ENCODE results near the gene C16orf95. TPM values are rescaled to one million over a fixed set of nuclear protein-coding genes. Genes with fewer than 3 reads are reported as not detected.

C16orf95 gene
- total RNA-seq, 2 experiments from 2014 or later: 10.9 to 15.0 TPM

DNA sequence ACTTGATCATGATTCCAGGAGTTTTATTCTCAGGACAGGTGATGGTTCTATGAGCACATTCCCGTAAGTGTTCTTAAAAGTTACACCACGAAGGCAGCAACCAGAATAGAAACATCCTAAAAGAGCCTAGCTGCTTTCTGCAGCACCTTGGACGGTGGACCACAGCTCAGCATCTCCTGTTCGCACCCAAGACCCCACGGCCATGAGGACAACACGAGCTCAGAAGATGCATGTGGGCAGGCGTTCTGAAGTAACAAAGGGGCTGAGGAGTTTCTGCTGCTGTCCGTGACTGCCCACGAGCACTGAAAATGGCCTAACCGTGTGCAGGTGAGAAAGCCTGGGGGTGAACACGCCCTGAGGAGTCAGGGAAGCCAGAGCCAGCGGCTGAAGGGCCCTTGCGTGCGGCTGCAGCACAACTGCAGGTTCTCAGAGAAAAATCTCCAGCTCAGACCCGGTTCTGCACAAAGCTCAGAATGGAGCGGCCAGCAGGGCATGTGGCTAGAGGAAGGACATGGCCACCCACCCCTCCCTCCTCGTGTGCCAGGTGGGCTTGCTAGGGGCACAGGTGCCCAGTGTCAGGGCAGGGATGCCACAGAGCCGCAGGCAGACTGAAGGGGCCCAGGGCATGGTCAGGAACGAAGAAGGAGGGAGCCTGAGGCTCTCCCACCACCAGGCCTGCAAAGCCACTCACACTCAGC lies 10.8 kb upstream of the C16orf95 start:
- intact Hi-C loops (cut with micrococcal nuclease): no loop called here
- Mint-ChIP-seq H3K4me3 (no peak overlapping the region), H3K4me1 (ENCODE audit: low read depth) (no peaks in the 10 kb centered on the region), H3K27me3 (no peaks in the 10 kb centered on the region), H3K36me3 (no peaks in the 10 kb centered on the region), H3K27ac (no peak overlapping the region), H3K9me3 (no peaks in the 10 kb centered on the region)
- ChIA-PET CTCF (interaction anchor here (1.1 kb wide), 1 partner anchor 308 kb away, joined by 3 read pairs; no protein-coding TSS in a partner anchor), POLR2A (no interaction called here)
- no peak for DNase-seq

DNA sequence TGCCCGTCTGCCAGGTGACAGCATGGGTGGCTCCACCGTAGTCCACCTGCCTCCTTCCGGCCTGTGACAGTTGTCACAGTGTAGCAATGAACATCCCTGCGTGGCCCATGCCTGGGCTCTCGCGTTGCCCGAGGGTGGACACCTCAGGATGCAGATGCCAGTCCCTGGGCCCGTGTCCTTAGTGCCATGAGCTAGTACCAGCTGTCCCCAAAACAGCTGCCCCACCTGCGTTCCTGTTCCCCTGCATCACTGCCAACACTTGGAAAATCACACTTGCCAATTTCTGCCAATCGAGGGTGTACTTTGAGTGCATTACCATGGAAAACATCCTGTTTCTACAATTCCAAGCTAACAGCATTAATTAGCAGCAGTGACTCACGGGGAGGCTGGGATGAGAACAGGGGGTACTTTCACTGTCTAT lies 9.0 kb upstream of the C16orf95 start:
- Mint-ChIP-seq H3K27me3 (no peaks in the 10 kb centered on the region), H3K27ac (no peak overlapping the region), H3K4me3 (no peak overlapping the region), H3K9me3 (no peaks in the 10 kb centered on the region), H3K36me3 (no peaks in the 10 kb centered on the region), H3K4me1 (ENCODE audit: low read depth) (no peaks in the 10 kb centered on the region)
- CTCF ChIA-PET: no interaction called here
- intact Hi-C loops (cut with micrococcal nuclease): no loop called here
- DNase-seq: no peak
- POLR2A ChIA-PET: no interaction called here

DNA sequence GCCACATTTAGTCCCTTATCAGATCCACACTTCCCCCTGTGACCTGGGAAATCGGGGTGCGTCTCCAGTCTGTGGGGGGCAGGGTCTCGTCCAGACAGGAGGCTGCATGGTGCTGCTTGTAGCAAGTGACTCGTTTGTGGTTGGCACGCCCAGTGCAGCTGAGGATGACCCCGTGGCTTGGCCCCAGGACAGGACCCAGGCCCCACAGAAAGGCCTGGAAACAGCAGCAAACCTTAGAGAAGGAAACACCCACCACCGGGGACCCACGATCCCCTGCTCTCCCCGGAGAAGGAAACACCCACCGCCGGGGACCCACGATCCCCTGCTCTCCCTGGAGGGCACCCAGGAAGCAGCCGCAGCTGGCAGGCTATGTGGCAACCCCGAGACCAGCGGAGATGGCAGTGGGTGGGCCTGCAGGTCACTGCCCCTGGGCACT lies 8.2 kb upstream of the C16orf95 start:
- POLR2A ChIA-PET: no interaction called here

GRCh38 chr16:87324411-87325275 lies 7.5 kb upstream of the C16orf95 start:
- no peaks in the 10 kb centered on the region for H3K27me3 Mint-ChIP-seq
- H3K4me1 Mint-ChIP-seq (ENCODE audit: low read depth): no peaks in the 10 kb centered on the region
- no peaks in the 10 kb centered on the region for H3K36me3 Mint-ChIP-seq
- POLR2A ChIA-PET: no interaction called here
- CTCF ChIA-PET: interaction anchor here (1.0 to 1.7 kb wide), 5 partner anchors 10 to 312 kb away, joined by 3 to 6 read pairs (median 4); no protein-coding TSS in a partner anchor
- intact Hi-C loops (cut with micrococcal nuclease): loop anchor here (2.0 kb wide), 1 partner anchor 310 kb away; no protein-coding TSS in a partner anchor
- H3K4me3 Mint-ChIP-seq: no peak overlapping the region
- no peaks in the 10 kb centered on the region for H3K9me3 Mint-ChIP-seq
- DNase-seq: peak; percentile 48
- no peak overlapping the region for H3K27ac Mint-ChIP-seq

More for the DNA sequence above, 8.2 kb upstream of the C16orf95 start:
- no peak overlapping the region for H3K27ac Mint-ChIP-seq
- H3K9me3 Mint-ChIP-seq: no peaks in the 10 kb centered on the region
- DNase-seq: no peak
- no peaks in the 10 kb centered on the region for H3K36me3 Mint-ChIP-seq
- H3K4me3 Mint-ChIP-seq: no peak overlapping the region
- H3K4me1 Mint-ChIP-seq (ENCODE audit: low read depth): no peaks in the 10 kb centered on the region
- no peaks in the 10 kb centered on the region for H3K27me3 Mint-ChIP-seq
- CTCF ChIA-PET: interaction anchor here (1.0 to 1.7 kb wide), 4 partner anchors 10 to 311 kb away, joined by 3 to 6 read pairs (median 4); no protein-coding TSS in a partner anchor
- intact Hi-C loops (cut with micrococcal nuclease): loop anchor here (2.0 kb wide), 1 partner anchor 309 kb away; no protein-coding TSS in a partner anchor

DNA sequence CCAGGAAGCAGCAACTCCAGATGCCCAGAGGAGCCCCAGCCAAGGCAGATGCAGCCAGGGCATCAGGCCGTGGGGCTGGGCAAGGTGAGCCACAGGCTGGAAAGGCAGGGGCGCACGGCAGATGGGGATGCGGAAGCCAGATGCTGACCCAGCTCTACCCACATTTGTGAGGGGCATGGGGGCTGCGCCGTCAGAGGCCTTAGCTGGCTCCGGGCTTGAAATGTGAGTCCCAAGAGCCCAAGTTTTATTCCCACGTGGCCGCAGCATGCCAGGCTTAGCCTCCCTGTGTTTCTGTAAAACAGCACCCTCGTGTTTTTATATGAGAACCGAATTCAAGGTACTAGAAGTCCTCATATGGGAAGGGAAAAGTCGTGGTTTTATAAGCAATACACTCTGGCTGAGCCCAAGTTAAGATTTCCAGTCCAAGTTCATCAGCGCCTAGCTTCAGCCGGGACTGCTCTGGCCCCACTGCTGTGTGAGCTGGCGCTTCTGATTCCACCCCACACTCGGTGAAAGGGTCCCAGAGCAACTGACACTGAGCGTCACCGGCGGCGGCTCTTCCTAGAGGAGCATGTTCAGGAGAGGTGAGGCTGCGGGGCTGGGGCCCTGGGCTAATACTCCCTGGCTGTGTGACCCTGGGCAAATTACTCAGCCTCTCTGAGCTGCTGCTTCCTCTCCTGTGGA lies 6.7 kb upstream of the C16orf95 start:
- ChIA-PET POLR2A (no interaction called here), CTCF (interaction anchor here (1.2 to 1.7 kb wide), 4 partner anchors 9 to 70 kb away, joined by 3 to 6 read pairs (median 4); no protein-coding TSS in a partner anchor)
- DNase-seq: no peak
- H3K4me1 Mint-ChIP-seq (ENCODE audit: low read depth): peaks cover 3% of the 10 kb centered on the region
- H3K4me3 Mint-ChIP-seq: no peak overlapping the region
- no peaks in the 10 kb centered on the region for H3K27me3 Mint-ChIP-seq
- intact Hi-C loops (cut with micrococcal nuclease): loop anchor here (2.0 kb wide), 1 partner anchor 311 kb away; no protein-coding TSS in a partner anchor
- H3K9me3 Mint-ChIP-seq: no peaks in the 10 kb centered on the region
- H3K36me3 Mint-ChIP-seq: no peaks in the 10 kb centered on the region
- no peak overlapping the region for H3K27ac Mint-ChIP-seq

DNA sequence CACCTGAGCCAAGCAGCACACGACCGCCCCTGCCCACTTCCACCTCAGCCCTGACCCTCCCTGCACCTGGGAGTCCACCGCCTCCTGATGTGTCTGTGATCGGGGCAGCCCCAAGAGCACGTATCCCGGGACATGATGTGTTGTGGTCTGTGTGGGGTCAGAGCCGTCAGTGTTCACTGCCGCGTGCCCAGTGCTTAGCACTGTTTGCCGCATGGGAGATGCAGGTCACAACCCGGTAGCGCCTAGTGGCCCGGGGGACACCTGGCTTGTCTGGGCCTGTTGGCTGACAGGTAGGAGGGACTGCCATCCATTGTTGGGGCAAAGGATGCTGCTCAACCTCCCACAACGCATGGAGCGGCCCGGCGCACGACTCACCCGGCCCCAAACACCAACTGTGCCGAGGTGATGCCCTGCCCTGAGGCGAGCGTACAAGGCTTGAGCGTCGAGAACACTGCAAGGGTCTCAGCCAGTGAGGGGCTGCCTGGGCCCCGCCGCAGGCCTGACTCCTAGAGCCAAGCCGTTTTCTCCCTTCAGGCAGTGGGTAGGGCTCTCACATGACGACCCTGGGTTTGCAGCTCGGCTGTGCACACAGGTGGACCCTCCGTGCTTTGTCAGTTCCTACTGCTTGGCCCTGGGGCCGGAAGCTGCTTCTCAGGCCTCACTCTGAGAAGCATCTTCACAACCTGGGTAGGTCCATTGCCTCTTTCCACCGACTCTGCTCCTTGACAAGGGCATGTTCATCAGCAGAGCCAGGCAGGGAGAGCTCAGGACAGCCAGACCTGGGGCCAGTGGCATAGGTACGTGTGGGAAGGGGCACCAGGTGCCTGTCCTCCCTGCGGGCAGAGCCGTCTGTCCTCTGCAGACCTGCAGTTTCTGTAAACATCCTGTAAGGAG lies 5.9 kb upstream of the C16orf95 start:
- peaks cover 11% of the 10 kb centered on the region for H3K4me1 Mint-ChIP-seq (ENCODE audit: low read depth)

GRCh38 chr16:87322360-87322759 lies 5.2 kb upstream of the C16orf95 start:
- DNase-seq: no peak
- CTCF ChIA-PET: interaction anchor here (0.6 kb wide), 1 partner anchor 314 kb away, joined by 4 read pairs; no protein-coding TSS in a partner anchor
- intact Hi-C loops (cut with micrococcal nuclease): no loop called here
- peaks cover 12% of the 10 kb centered on the region for H3K4me1 Mint-ChIP-seq (ENCODE audit: low read depth)
- no peak overlapping the region for H3K27ac Mint-ChIP-seq
- no peaks in the 10 kb centered on the region for H3K27me3 Mint-ChIP-seq
- H3K4me3 Mint-ChIP-seq: no peak overlapping the region
- POLR2A ChIA-PET: no interaction called here
- peaks cover 4% of the 10 kb centered on the region for H3K36me3 Mint-ChIP-seq
- H3K9me3 Mint-ChIP-seq: no peaks in the 10 kb centered on the region

More for the DNA sequence above, 5.9 kb upstream of the C16orf95 start:
- ChIA-PET POLR2A (no interaction called here), CTCF (interaction anchor here (0.6 to 1.2 kb wide), 2 partner anchors 71 to 313 kb away, joined by 4 read pairs; no protein-coding TSS in a partner anchor)
- no peaks in the 10 kb centered on the region for H3K27me3 Mint-ChIP-seq
- no peaks in the 10 kb centered on the region for H3K9me3 Mint-ChIP-seq
- no peak for DNase-seq
- H3K27ac Mint-ChIP-seq: no peak overlapping the region
- intact Hi-C loops (cut with micrococcal nuclease): no loop called here
- H3K36me3 Mint-ChIP-seq: peaks cover 4% of the 10 kb centered on the region
- H3K4me3 Mint-ChIP-seq: no peak overlapping the region

DNA sequence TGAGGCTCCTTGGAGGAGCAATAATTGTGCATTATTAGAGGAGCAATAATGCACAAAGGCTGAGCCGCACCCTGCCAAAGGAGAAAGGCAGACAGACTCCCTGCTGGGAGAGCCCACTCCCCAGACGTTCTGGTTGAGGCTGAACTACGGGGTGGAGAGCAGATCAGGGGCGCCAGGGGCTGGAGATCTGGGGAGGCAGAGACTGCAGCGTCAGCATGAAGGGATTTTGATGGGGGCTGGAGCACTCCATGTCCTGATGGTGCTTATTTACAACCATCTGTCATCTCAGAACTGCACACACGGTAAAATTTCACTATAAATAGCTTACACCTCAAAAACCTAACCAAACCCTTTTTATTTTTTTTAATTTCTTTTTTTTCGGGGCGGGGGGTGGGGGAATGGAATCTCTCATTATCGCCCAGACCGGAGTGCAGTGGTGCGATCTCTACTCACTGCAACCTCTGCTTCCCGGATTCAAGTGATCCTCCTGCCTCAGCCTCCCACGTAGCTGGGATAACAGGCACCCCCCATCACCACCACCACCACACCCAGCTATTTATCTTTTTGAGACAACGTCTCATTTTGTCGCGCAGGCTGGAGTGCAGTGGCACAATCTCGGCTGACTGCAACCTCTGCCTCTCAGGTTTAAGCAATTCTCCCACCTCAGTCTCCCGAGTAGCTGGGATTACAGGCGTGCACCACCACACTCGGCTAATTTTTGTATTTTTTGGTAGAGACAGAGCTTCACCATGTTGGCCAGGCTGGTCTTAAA lies 4.3 kb upstream of the C16orf95 start:
- Mint-ChIP-seq H3K27ac (no peak overlapping the region), H3K4me3 (no peak overlapping the region), H3K9me3 (no peaks in the 10 kb centered on the region), H3K27me3 (no peaks in the 10 kb centered on the region), H3K4me1 (ENCODE audit: low read depth) (peaks cover 12% of the 10 kb centered on the region), H3K36me3 (peaks cover 4% of the 10 kb centered on the region)
- ChIA-PET POLR2A (interaction anchor here (0.6 to 0.9 kb wide), 4 partner anchors 22 to 62 kb away, joined by 3 to 7 read pairs (median 3); partner anchors contain the start of gene FBXO31), CTCF (interaction anchor here (0.6 kb wide), 1 partner anchor 1664 kb away, joined by 3 read pairs; no protein-coding TSS in a partner anchor)
- intact Hi-C loops (cut with micrococcal nuclease): no loop called here
- DNase-seq: no peak

DNA sequence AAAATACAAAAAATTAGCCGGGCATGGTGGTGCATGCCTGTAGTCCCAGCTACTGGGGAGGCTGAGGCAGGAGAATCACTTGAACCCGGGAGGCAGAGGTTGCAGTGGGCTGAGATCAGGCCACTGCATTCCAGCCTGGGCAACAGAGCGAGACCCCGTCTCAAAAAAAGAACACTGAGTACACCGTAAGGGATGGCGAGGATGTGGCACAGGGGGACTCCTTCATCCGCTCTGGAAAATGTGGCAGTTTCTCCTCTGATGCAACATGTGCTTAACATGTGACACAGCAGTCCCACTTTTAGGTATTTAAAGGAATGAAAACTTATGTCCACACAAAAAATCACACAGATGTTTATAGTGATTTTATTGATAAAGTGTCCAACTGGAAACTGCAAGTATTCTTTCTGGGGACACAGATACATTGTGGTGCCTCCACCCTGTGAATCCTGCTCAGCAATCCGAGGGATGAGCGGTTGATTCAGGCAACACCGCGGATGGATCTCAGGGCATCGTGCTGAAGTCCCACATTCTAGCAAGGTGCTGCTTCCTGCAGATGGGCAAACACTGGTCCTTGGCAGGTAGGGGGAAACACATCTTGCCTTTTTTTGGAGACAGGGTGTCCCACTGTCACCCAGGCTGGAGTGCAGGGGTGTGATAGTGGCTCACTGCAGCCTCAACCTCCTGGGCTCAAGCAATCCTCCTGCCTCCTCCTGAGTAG lies 3.5 kb upstream of the C16orf95 start:
- H3K4me3 Mint-ChIP-seq: no peak overlapping the region
- intact Hi-C loops (cut with micrococcal nuclease): no loop called here
- no peaks in the 10 kb centered on the region for H3K27me3 Mint-ChIP-seq
- no peak overlapping the region for H3K27ac Mint-ChIP-seq
- DNase-seq: no peak
- ChIA-PET CTCF (no interaction called here), POLR2A (interaction anchor here (0.6 kb wide), 1 partner anchor 22 kb away, joined by 3 read pairs; no protein-coding TSS in a partner anchor)
- peaks cover 12% of the 10 kb centered on the region for H3K4me1 Mint-ChIP-seq (ENCODE audit: low read depth)
- peaks cover 4% of the 10 kb centered on the region for H3K36me3 Mint-ChIP-seq
- no peaks in the 10 kb centered on the region for H3K9me3 Mint-ChIP-seq

GRCh38 chr16:87319997-87320491 lies 2.9 kb upstream of the C16orf95 start:
- POLR2A ChIA-PET: interaction anchor here (1.6 kb wide), 1 partner anchor 64 kb away, joined by 11 read pairs; the partner anchor contains the start of gene FBXO31
- Mint-ChIP-seq H3K4me1 (ENCODE audit: low read depth) (peaks cover 12% of the 10 kb centered on the region), H3K27me3 (no peaks in the 10 kb centered on the region), H3K36me3 (peaks cover 4% of the 10 kb centered on the region), H3K9me3 (no peaks in the 10 kb centered on the region), H3K4me3 (no peak overlapping the region), H3K27ac (no peak overlapping the region)
- intact Hi-C loops (cut with micrococcal nuclease): no loop called here
- DNase-seq: no peak
- CTCF ChIA-PET: no interaction called here
